Motor neuron (in vitro differentiated cells): Measurements from ENCODE around the gene RFFL. TPM values are rescaled to one million over a fixed set of nuclear protein-coding genes. Genes with fewer than 3 reads are reported as not detected.
"Not testable (repeated sequence)": the region's sequence is repeated elsewhere in the genome, so short reads cannot be mapped to it uniquely, and the experiment has no call there.

ENCODE experiments used
- ATAC-seq, 8 experiments: fragments of 200-7000 bp; cut with Tn5 transposase; replicated peaks in 6 of 8; 2 replicates each; pipeline ENCODE4 v1.8.0; 2021; ENCODE audit warnings: mild to moderate bottlenecking in 8 of 8, moderate library complexity in 8 of 8
- H3K27ac ChIP-seq, 2 donors: fragments of 250-450 bp; sonication (Bioruptor Pico); 2 replicates each; pipeline ENCODE4 v1.9.0; 2021; ENCODE audit warnings: antibody characterized with exemption in 2 of 2, mild to moderate bottlenecking in 2 of 2, moderate library complexity in 1 of 2
- H3K4me1 ChIP-seq, 2 donors: fragments of 250-450 bp; sonication (Bioruptor Pico); replicated peaks in 1 of 2; 2 replicates each; pipeline ENCODE4 v1.6.1; 2021; ENCODE audit warnings: antibody characterized with exemption in 2 of 2, mild to moderate bottlenecking in 2 of 2, moderate library complexity in 1 of 2
- H3K4me3 ChIP-seq, 5 donors: fragments of 250-450 bp; sonication (Bioruptor Pico); 2 replicates each; pipeline ENCODE4 v1.9.0; 2021; ENCODE audit warnings: antibody characterized with exemption in 5 of 5, mild to moderate bottlenecking in 5 of 5, moderate library complexity in 4 of 5
- WGBS, 10 experiments: fragments of 450-650 bp; shearing (Covaris generic); methylation state at CpG; one replicate each; pipeline ENCODE4 v1.0.0; 2022; 5-methylcytosine and 5-hydroxymethylcytosine counted together
- in situ Hi-C, 9 experiments: fragments of 400-800 bp; cut with MboI; loops; one replicate each; pipeline ENCODE4 v1.15.0; 2021; ENCODE audit warnings: low sequenced_read_pairs in 9 of 9, low pct_unique_long_range_greater_than_20kb in 2 of 9; ENCODE audit not compliant: unreplicated experiment in 9 of 9
- total RNA-seq, 8 experiments: library from RNA; unstranded; fragments of 300-600 nt; gene quantifications; 2 replicates each; pipeline versions ENCODE4 v1.2.3 to v1.2.4, GENCODE V29; 2022

RFFL gene, protein sequence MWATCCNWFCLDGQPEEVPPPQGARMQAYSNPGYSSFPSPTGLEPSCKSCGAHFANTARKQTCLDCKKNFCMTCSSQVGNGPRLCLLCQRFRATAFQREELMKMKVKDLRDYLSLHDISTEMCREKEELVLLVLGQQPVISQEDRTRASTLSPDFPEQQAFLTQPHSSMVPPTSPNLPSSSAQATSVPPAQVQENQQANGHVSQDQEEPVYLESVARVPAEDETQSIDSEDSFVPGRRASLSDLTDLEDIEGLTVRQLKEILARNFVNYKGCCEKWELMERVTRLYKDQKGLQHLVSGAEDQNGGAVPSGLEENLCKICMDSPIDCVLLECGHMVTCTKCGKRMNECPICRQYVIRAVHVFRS
- total RNA-seq: 10 to 100 TPM in 5 of 8 experiments, 1 to 10 TPM in 3; 6.5 to 47.4 (median 11.4) TPM

DNA sequence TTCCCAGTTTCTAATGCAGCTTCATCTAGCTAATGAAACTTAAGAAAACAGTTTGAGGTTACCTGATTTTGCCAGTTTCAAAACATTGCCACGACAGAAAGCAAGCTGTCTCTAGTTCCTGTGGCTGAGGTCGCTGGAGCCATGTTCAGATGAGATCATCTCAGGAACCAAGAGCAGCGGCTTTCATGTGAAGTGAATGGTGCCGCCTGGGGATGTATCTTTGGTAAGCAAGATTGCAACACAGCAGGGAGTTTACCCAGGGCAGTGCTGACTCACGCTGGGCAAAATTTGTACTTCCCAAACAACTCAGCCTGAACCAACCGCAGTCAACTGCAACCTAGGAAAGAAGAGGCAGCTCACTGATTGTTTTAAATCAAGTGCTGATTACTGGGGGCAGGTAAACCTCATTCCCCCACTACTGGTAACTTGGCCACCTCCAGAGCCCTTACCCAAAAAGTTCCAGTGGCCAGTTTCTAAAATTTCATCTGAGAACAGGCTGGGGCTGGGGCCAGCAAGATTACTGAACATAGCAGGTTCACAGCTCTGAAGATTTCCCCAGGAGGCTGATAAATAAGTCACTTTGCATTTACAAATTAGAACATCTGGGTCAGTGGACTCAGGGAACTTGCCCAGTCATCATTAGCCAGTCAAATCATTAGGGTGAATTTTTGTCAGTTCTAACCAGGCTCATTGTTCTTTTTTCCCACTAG lies at the start of gene RFFL:
Gene RFFL, minus strand, starts transcription at position 194 of the 710 bp plus-strand sequence. CDS start 37,154 bp downstream, outside the sequence.
- peak; percentile 97 to 100 (median 99) for ATAC-seq
- Histone ChIP-seq H3K4me3 (peak within 1 kb of the TSS in 2 of 5 donors; percentile 8 to 12), H3K27ac (peak within 1 kb of the TSS; percentile 51 to 70), H3K4me1 (peaks cover 12 to 14% of the 10 kb centered on the region in 2 donors)
- 0 to 17% (median 0%) methylated on average over 2 to 5 of the region's 6 CpGs; no CpG with 5 or more reads in 2 of the 10 experiments for WGBS, 10 experiments
- in situ Hi-C loops: no loop called here

DNA sequence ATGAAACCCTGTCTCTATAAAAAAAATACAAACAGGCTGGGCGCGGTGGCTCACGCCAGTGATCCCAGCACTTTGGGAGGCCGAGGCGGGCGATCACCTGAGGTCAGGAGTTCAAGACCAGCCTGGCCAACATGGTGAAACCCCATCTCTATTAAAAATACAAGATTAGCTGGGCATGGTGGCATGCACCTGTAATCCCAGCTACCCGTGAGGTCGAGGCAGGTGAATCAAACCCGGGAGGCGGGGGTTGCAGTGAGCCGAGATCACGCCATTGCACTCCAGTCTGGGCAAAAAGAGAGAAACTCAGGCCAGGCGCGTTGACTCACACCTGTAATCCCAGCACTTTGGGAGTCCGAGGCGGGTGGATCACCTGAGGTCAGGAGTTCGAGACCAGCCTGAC lies 47.3 kb upstream of the RFFL start:
- not testable (repeated sequence) for H3K4me3 ChIP-seq, H3K27ac ChIP-seq, H3K4me1 ChIP-seq, ATAC-seq
- in situ Hi-C loops: loop anchor here in 8 of 9 experiments (10.0 to 25.0 kb wide), 6 partner anchors 98 to 698 kb away; partner anchors contain the start of gene LIG3 (in 1 of the 8)
- 93 to 100% (median 100%) methylated on average over 1 to 6 of the region's 17 CpGs; no CpG with 5 or more reads in 5 of the 10 experiments for WGBS, 10 experiments

DNA sequence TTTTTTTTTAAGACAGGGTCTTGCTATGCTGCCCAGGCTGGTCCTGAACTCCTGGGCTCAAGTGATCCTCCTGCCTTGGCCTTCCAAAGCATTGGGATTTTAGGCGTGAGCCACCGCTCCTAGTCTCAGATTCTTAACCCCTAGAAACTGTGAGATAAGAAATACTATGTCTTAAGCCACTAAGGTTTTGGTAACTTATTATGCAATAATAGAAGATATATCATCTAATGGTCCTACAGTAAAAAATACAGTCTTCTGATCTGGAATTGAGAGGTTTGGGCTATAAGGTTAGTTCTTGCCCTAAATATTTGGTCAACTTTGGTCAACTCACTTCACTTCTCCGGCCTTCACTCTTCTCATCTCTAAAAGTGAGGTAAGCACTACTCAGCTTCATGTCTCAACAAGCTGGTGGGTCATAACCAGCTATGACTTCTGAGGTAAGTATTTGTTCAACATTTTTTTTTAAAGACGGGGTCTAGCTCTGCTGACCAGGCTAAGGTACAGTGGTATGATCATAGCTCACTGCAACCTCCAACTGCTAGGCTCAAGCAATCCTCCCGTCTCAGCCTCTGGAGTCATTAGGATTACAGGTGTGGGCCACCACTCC lies 41.4 kb upstream of the RFFL start:
- in situ Hi-C loops: loop anchor here in 8 of 9 experiments (25.0 kb wide), 5 partner anchors 93 to 693 kb away; partner anchors contain the start of gene LIG3 (in 1 of the 8)
- 91 to 100% (median 96%) methylated on average over 2 to 5 of the region's 5 CpGs; no CpG with 5 or more reads in 2 of the 10 experiments for WGBS, 10 experiments
- no peak overlapping the region for H3K4me3 ChIP-seq
- no peak for ATAC-seq
- peaks cover 0 to 5% of the 10 kb centered on the region in 2 donors for H3K4me1 ChIP-seq
- H3K27ac ChIP-seq: no peak overlapping the region

DNA sequence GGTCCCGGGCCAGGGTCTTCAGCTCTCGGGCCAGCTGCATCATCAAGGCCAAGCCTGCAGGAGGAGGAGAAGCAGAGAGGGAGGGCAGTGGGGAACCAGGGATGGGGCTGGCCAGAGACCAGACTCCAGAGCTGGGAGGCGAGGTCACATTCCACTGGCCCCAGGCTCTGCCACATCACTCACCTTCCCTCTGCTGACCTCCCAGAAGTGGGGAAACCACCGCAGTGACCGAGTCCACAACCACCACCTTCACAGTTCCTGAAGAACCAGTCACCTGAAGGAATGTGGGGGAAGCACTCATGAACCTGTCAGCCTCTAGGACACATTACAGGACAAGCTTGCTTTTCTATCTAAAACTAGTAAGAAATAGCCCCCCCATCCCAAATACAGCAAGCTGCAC lies 39.8 kb upstream of the RFFL start:
- Histone ChIP-seq H3K4me3 (no peak overlapping the region), H3K27ac (no peak overlapping the region), H3K4me1 (peaks cover 0 to 5% of the 10 kb centered on the region in 2 donors)
- in situ Hi-C loops: loop anchor here in 8 of 9 experiments (25.0 kb wide), 5 partner anchors 91 to 691 kb away; partner anchors contain the start of gene LIG3 (in 1 of the 8)
- 100% methylated on average over 1 of the region's 5 CpGs; no CpG with 5 or more reads in 9 of the 10 experiments for WGBS, 10 experiments
- no peak for ATAC-seq

DNA sequence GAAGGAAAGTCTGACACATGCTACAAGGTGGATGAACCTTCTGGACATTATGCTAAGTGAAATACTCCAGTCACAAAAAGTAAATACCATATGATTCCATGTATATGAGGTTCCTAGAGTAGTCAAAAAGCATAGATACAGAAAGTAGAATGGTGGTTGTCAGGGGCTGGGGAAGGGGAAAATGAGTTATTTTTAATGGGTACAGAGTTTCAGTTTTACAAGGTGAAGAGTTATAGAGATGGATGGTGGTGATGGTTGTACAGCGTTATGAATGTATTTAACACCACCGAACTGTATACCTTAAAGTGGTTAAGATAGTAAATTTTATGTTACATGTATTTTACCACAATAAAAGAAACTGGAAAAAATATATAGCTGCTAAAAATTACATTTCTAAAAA lies 38.2 kb upstream of the RFFL start:
- in situ Hi-C loops: loop anchor here in 8 of 9 experiments (25.0 kb wide), 5 partner anchors 89 to 689 kb away; partner anchors contain the start of gene LIG3 (in 1 of the 8)
- H3K27ac ChIP-seq: no peak overlapping the region
- peaks cover 0 to 5% of the 10 kb centered on the region in 2 donors for H3K4me1 ChIP-seq
- 90 to 100% (median 95%) methylated on average over 1 to 2 of the region's 2 CpGs; no CpG with 5 or more reads in 1 of the 10 experiments for WGBS, 10 experiments
- no peak overlapping the region for H3K4me3 ChIP-seq
- ATAC-seq: no peak

DNA sequence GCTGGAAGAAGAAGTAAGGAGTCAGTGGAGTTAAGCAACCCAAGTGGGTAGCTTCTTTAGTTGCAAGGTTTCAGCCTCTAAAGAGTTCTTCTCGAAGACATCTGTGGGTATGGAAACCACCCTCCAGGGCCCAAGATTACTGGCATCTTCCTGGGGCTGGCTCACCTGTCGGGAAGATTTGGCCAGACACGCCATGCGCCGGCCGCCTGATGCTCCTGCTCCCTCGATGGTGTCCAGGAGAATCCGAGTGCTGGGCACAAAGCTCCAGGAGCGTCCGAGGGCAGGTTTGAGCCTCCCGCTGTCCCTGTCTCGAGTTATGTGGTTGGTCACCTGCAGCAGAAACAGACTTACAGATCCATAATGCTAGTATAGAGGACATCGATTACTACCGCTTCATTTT lies 37.5 kb upstream of the RFFL start:
- in situ Hi-C loops: loop anchor here in 8 of 9 experiments (25.0 kb wide), 5 partner anchors 89 to 689 kb away; partner anchors contain the start of gene LIG3 (in 1 of the 8)
- 60 to 100% (median 97%) methylated on average over 1 to 11 of the region's 14 CpGs; no CpG with 5 or more reads in 5 of the 10 experiments for WGBS, 10 experiments

DNA sequence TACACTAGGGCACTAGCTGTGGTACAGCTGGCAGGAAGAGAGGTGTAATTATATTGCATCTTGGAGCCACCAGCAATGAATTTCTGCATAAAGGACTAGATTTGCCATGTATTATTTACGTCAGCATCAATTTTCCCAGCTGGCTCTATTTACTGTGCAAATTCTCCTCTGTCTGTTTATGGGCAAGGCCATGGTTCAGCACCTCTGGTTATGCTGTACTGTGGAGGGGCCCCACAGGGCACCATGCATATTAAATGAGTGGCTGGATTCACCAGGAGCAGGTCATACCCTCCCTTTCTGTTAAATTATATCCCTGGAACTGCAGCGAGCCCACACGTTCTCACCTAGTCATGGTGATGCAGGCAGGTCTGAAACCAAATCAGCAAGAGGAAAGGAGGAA lies 36.4 kb upstream of the RFFL start:
- in situ Hi-C loops: loop anchor here in 8 of 9 experiments (25.0 kb wide), 5 partner anchors 88 to 688 kb away; partner anchors contain the start of gene LIG3 (in 2 of the 8)
- Histone ChIP-seq H3K4me1 (peaks cover 0 to 5% of the 10 kb centered on the region in 2 donors), H3K27ac (no peak overlapping the region), H3K4me3 (no peak overlapping the region)
- 39 to 100% (median 80%) methylated on average over 1 to 3 of the region's 3 CpGs; no CpG with 5 or more reads in 3 of the 10 experiments for WGBS, 10 experiments
- peak in 4 of 8 experiments; percentile 40 to 96 (median 59) for ATAC-seq

More for the DNA sequence above, 37.5 kb upstream of the RFFL start:
- H3K27ac ChIP-seq: no peak overlapping the region
- ATAC-seq: no peak
- H3K4me1 ChIP-seq: peaks cover 0 to 5% of the 10 kb centered on the region in 2 donors
- no peak overlapping the region for H3K4me3 ChIP-seq

DNA sequence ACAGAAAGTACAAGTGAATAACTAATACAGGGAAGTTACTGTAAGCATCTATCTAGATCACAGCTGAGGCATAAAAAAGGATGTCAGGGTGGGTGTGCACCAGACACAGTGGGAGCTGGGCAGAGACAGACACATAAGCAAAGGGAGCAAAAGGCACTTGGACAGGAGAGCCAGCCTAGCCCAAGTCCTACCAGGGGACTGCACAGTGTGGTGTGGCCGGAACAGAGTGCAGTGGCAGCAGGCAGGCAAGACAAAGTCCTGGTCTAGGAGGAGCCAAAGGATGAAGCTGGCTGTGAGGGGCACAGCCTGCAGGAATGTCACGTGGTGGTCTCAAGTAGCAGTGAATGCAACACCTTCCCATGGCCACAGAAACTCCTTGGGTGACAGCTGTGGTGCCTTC lies 34.3 kb upstream of the RFFL start:
- Histone ChIP-seq H3K4me1 (peaks cover 0 to 5% of the 10 kb centered on the region in 2 donors), H3K4me3 (no peak overlapping the region), H3K27ac (no peak overlapping the region)
- in situ Hi-C loops: loop anchor here in 1 of 9 experiments (25.0 kb wide), 1 partner anchor 110 kb away; the partner anchor contains the start of gene LIG3
- no peak for ATAC-seq
- WGBS, 10 experiments: 50 to 100% (median 95%) methylated on average over 1 of the region's 2 CpGs; no CpG with 5 or more reads in 2 of the 10 experiments

DNA sequence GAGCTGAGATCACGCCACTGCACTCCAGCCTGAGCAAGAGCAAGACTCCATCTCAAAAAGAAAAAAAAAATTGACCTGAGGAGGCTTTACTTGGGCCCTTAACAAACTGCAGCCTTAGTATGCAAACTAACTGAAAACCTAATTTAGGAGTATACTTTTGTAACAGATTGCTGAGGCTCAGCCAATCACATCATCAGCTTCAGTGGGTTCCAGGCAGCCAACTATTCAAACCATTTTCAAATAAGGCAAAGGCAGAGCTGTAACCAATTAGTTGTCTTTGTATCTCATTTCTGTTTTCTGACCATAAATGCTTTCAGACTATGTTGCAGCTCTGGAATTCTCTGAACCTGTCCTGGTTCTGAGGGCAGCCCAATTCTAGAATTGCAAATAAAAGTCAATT lies 32.2 kb upstream of the RFFL start:
- WGBS, 10 experiments: 100% methylated on average over 1 of the region's 1 CpG; no CpG with 5 or more reads in 8 of the 10 experiments
- H3K4me3 ChIP-seq: no peak overlapping the region
- H3K4me1 ChIP-seq: peaks cover 0 to 5% of the 10 kb centered on the region in 2 donors
- no peak for ATAC-seq
- H3K27ac ChIP-seq: no peak overlapping the region
- in situ Hi-C loops: loop anchor here in 1 of 9 experiments (25.0 kb wide), 1 partner anchor 108 kb away; the partner anchor contains the start of gene LIG3

DNA sequence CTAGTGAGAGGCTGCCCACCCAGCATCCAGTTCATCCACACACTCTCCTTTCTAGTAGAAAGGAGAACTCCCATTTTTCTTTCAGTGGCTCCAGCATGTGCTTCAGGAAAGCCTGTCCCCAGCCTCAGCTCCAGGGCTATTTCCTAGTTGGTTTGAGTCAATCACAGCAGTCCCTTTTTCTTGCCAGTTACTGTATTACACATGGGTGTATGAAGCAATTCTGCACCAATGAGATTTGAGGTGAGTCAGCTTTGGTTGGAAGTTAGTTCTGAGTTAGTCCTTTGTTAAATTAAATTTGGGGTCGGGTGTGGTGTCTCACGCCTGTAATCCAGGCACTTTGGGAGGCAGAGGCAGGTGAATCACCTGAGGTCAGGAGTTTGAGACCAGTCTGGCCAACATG lies 31.4 kb upstream of the RFFL start:
- in situ Hi-C loops: loop anchor here in 1 of 9 experiments (25.0 kb wide), 1 partner anchor 108 kb away; the partner anchor contains the start of gene LIG3
- no peak overlapping the region for H3K27ac ChIP-seq

DNA sequence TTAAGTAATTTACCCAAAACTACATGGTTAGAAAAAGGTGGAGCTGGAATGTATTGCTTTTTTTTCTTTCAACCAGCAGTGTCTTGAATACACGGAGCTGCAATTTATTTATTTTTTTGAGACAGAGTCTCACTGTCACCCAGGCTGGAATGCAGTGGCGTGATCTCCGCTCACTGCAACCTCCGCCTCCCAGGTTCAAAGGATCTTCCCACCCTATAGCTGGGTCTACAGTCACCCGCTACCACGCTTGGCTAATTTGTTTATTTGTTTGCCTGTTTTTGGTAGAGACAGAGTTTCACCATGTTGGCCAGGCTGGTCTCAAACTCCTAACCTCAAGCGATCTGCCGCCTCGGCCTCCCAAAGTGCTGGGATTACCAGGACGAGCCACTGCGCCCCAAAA lies 27.2 kb upstream of the RFFL start:
- peaks cover 6 to 11% of the 10 kb centered on the region in 2 donors for H3K4me1 ChIP-seq
- WGBS, 10 experiments: 64 to 100% (median 95%) methylated on average over 1 to 11 of the region's 11 CpGs; no CpG with 5 or more reads in 1 of the 10 experiments
- H3K27ac ChIP-seq, H3K4me3 ChIP-seq, ATAC-seq: not testable (repeated sequence)
- in situ Hi-C loops: loop anchor here in 1 of 9 experiments (25.0 kb wide), 1 partner anchor 103 kb away; the partner anchor contains the start of gene LIG3

More for the DNA sequence above, 31.4 kb upstream of the RFFL start:
- H3K4me1 ChIP-seq: no peaks in the 10 kb centered on the region
- WGBS, 10 experiments: 100% methylated on average over 1 to 2 of the region's 2 CpGs; no CpG with 5 or more reads in 7 of the 10 experiments
- no peak overlapping the region for H3K4me3 ChIP-seq
- peak in 3 of 8 experiments; percentile 12 to 95 (median 90) for ATAC-seq
